Measurements from ENCODE around the gene SRPK2. TPM values are rescaled to one million over a fixed set of nuclear protein-coding genes. Genes with fewer than 3 reads are reported as not detected.
"Not testable (repeated sequence)": the region's sequence is repeated elsewhere in the genome, so short reads cannot be mapped to it uniquely, and the experiment has no call there.

The SRPK2 gene
- polyA plus RNA-seq, 3 donors = 47.1 to 49.8 (median 48.7) TPM

- no peak for DNase-seq (ENCODE audit: extremely low read depth in 1 of 11, low read depth in 9 of 11, low spot score in 4 of 11)
Observed at GRCh38 chr7:105246679-105247078, 142.0 kb downstream of the SRPK2 start.

GRCh38 chr7:105246256-105246655 lies 142.5 kb downstream of the SRPK2 start:
- no peak for DNase-seq (ENCODE audit: extremely low read depth in 1 of 11, low read depth in 9 of 11, low spot score in 4 of 11)

- DNase-seq (ENCODE audit: extremely low read depth in 1 of 11, low read depth in 9 of 11, low spot score in 4 of 11) = no peak
Observed at GRCh38 chr7:105245398-105246114, 143.2 kb downstream of the SRPK2 start.

- DNase-seq (ENCODE audit: extremely low read depth in 1 of 11, low read depth in 9 of 11, low spot score in 4 of 11) = no peak
Observed at GRCh38 chr7:105244594-105244993, 144.1 kb downstream of the SRPK2 start.

GRCh38 chr7:105241198-105241597 lies 147.5 kb downstream of the SRPK2 start:
- no peak for DNase-seq (ENCODE audit: extremely low read depth in 1 of 11, low read depth in 9 of 11, low spot score in 4 of 11)

GRCh38 chr7:105238198-105238765 lies 150.4 kb downstream of the SRPK2 start:
- DNase-seq (ENCODE audit: extremely low read depth in 1 of 11, low read depth in 9 of 11, low spot score in 4 of 11) = no peak

- no peak for DNase-seq (ENCODE audit: extremely low read depth in 1 of 11, low read depth in 9 of 11, low spot score in 4 of 11)
Observed at GRCh38 chr7:105234886-105235285, 153.8 kb downstream of the SRPK2 start.

- DNase-seq (ENCODE audit: extremely low read depth in 1 of 11, low read depth in 9 of 11, low spot score in 4 of 11) = not testable (repeated sequence)
Observed at GRCh38 chr7:105232829-105233291, 155.9 kb downstream of the SRPK2 start.

- no peak for DNase-seq (ENCODE audit: extremely low read depth in 1 of 11, low read depth in 9 of 11, low spot score in 4 of 11)
Observed at GRCh38 chr7:105230486-105230885, 158.2 kb downstream of the SRPK2 start.

- DNase-seq (ENCODE audit: extremely low read depth in 1 of 11, low read depth in 9 of 11, low spot score in 4 of 11) = no peak
Observed at GRCh38 chr7:105229641-105230040, 159.1 kb downstream of the SRPK2 start.

- no peak for DNase-seq (ENCODE audit: extremely low read depth in 1 of 11, low read depth in 9 of 11, low spot score in 4 of 11)
Observed at GRCh38 chr7:105228555-105228954, 160.2 kb downstream of the SRPK2 start.

GRCh38 chr7:105227391-105227790 lies 161.3 kb downstream of the SRPK2 start:
- DNase-seq (ENCODE audit: extremely low read depth in 1 of 11, low read depth in 9 of 11, low spot score in 4 of 11) = no peak

GRCh38 chr7:105224884-105225651 lies 163.7 kb downstream of the SRPK2 start:
- DNase-seq (ENCODE audit: extremely low read depth in 1 of 11, low read depth in 9 of 11, low spot score in 4 of 11) = no peak

- no peak for DNase-seq (ENCODE audit: extremely low read depth in 1 of 11, low read depth in 9 of 11, low spot score in 4 of 11)
Observed at GRCh38 chr7:105222953-105223352, 165.8 kb downstream of the SRPK2 start.

GRCh38 chr7:105219771-105220160 lies 169.0 kb downstream of the SRPK2 start:
- DNase-seq (ENCODE audit: extremely low read depth in 1 of 11, low read depth in 9 of 11, low spot score in 4 of 11) = no peak

GRCh38 chr7:105218939-105219770 lies 169.6 kb downstream of the SRPK2 start:
- DNase-seq (ENCODE audit: extremely low read depth in 1 of 11, low read depth in 9 of 11, low spot score in 4 of 11) = peak in 1 of 11 donors; percentile 28

GRCh38 chr7:105218215-105218614 lies 170.5 kb downstream of the SRPK2 start:
- DNase-seq (ENCODE audit: extremely low read depth in 1 of 11, low read depth in 9 of 11, low spot score in 4 of 11) = no peak

- no peak for DNase-seq (ENCODE audit: extremely low read depth in 1 of 11, low read depth in 9 of 11, low spot score in 4 of 11)
Observed at GRCh38 chr7:105216786-105217185, 171.9 kb downstream of the SRPK2 start.

- no peak for DNase-seq (ENCODE audit: extremely low read depth in 1 of 11, low read depth in 9 of 11, low spot score in 4 of 11)
Observed at GRCh38 chr7:105215821-105216220, 172.9 kb downstream of the SRPK2 start.

All from renal cortex interstitium (tissue), 11 donors.